SK-N-SH (cell line): Measurements from ENCODE around the gene ARL5B. TPM values are rescaled to one million over a fixed set of nuclear protein-coding genes. Genes with fewer than 3 reads are reported as not detected.

Experiments
- CTCF ChIA-PET: fragments of 300-600, 350-600 bp; formaldehyde crosslinking; extraction: SDS; loops from one replicate; lab custom pipeline; 2021; lab: Yijun Ruan, JAX
- POLR2A ChIA-PET: fragments of 350-600 bp; sonication (Branson Sonifier 250); formaldehyde crosslinking; extraction: SDS; loops from one replicate; lab custom pipeline; 2020; ENCODE audit warnings: antibody characterized with exemption, inconsistent platforms; lab: Yijun Ruan, JAX
- DNase-seq: peaks from one replicate; pipeline ENCODE4 v3.0.0; 2012
- H2AFZ ChIP-seq: fragments of 200-600 bp; sonication (generic); 2 replicates; pipeline ENCODE4 v1.8.1; 2016; ENCODE audit warnings: antibody characterized with exemption, mild to moderate bottlenecking, low read depth
- H3F3A ChIP-seq: fragments of 200-600 bp; sonication (generic); replicated peaks from 2 replicates; pipeline ENCODE3; 2016; ENCODE audit warnings: antibody characterized with exemption, mild to moderate bottlenecking; ENCODE audit not compliant: insufficient read depth
- H3K27ac ChIP-seq, 2 experiments: fragments of 200-500 bp in 1 of 2; fragments of 200-600 bp in 1 of 2; sonication (Bioruptor generic) in 1 of 2; sonication (generic), shearing (Covaris generic) in 1 of 2; 2 replicates each; pipeline versions ENCODE4 v1.5.1 to v1.6.1; 2014 to 2016; ENCODE audit warnings: low read depth in 2 of 2, inconsistent platforms in 1 of 2, low read length in 1 of 2, mild to moderate bottlenecking in 1 of 2, mixed read lengths in 1 of 2
- H3K27me3 ChIP-seq: fragments of 200-600 bp; sonication (generic), shearing (Covaris generic); 2 replicates; pipeline ENCODE4 v1.6.1; 2016; ENCODE audit warnings: mixed run types; ENCODE audit not compliant: insufficient read depth
- H3K36me3 ChIP-seq, 2 experiments: fragments of 200-500 bp in 1 of 2; fragments of 200-600 bp in 1 of 2; sonication (Bioruptor generic) in 1 of 2; sonication (generic) in 1 of 2; replicated peaks in 1 of 2; 2 replicates each; pipeline versions ENCODE3 to v1.5.1; 2014 to 2016; ENCODE audit warnings: low read length in 1 of 2, mild to moderate bottlenecking in 1 of 2; ENCODE audit not compliant: insufficient read depth in 2 of 2, control insufficient read depth in 1 of 2
- H3K4me1 ChIP-seq, 2 experiments: fragments of 200-500 bp in 1 of 2; fragments of 200-600 bp in 1 of 2; sonication (Bioruptor generic) in 1 of 2; sonication (generic), shearing (Covaris generic) in 1 of 2; 2 replicates each; pipeline versions ENCODE4 v1.5.1 to v1.6.1; 2014 to 2016; ENCODE audit warnings: low read depth in 1 of 2, low read length in 1 of 2, mixed run types in 1 of 2; ENCODE audit not compliant: insufficient read depth in 2 of 2, control insufficient read depth in 1 of 2
- H3K4me2 ChIP-seq: fragments of 200-600 bp; sonication (generic), shearing (Covaris generic); 2 replicates; pipeline ENCODE4 v1.6.1; 2017; ENCODE audit warnings: mixed run types
- H3K4me3 ChIP-seq, 2 experiments: fragments of 200-500 bp in 1 of 2; fragments of 200-600 bp in 1 of 2; sonication (Bioruptor generic) in 1 of 2; sonication (generic), shearing (Covaris generic) in 1 of 2; 2 replicates each; pipeline versions ENCODE4 v1.5.1 to v1.8.1; 2014 to 2016; ENCODE audit warnings: low read depth in 2 of 2, inconsistent platforms in 1 of 2, low read length in 1 of 2, mild to moderate bottlenecking in 1 of 2, mixed read lengths in 1 of 2, moderate library complexity in 1 of 2
- H3K79me2 ChIP-seq: fragments of 200-600 bp; sonication (generic); 2 replicates; pipeline ENCODE4 v1.8.1; 2017; ENCODE audit warnings: mild to moderate bottlenecking; ENCODE audit not compliant: insufficient read depth
- H3K9ac ChIP-seq: fragments of 200-600 bp; sonication (generic); 2 replicates; pipeline ENCODE4 v1.6.1; 2017; ENCODE audit warnings: mixed run types
- H3K9me2 ChIP-seq: fragments of 200-600 bp; sonication (generic); 2 replicates; pipeline ENCODE4 v1.6.1; 2017; ENCODE audit warnings: mixed run types
- H3K9me3 ChIP-seq: fragments of 200-600 bp; sonication (generic); 2 replicates; pipeline ENCODE4 v1.6.1; 2017; ENCODE audit warnings: mixed run types, mild to moderate bottlenecking, moderate library complexity
- H4K20me1 ChIP-seq: fragments of 200-600 bp; sonication (generic); 2 replicates; pipeline ENCODE4 v1.6.1; 2017; ENCODE audit warnings: mild to moderate bottlenecking, mixed run types; ENCODE audit not compliant: insufficient read depth
- CTCF ChIP-seq: fragments of 200-600 bp; sonication (generic); IDR thresholded peaks from 2 replicates; pipeline ENCODE4 v1.6.1; 2017; ENCODE audit warnings: antibody characterized with exemption, mild to moderate bottlenecking, moderate library complexity
- EP300 ChIP-seq, 2 experiments: IDR thresholded peaks; 2 replicates each; pipeline versions ENCODE4 v1.4.0 to v1.6.1; 2012; ENCODE audit warnings: borderline replicate concordance in 1 of 2, low read depth in 1 of 2, low read length in 1 of 2
- EZH2phosphoT487 ChIP-seq: fragments of 200-600 bp; sonication (generic); IDR thresholded peaks from 2 replicates; pipeline ENCODE4 v1.6.1; 2017; ENCODE audit warnings: low read depth, mixed run types, mild to moderate bottlenecking, antibody characterized with exemption, moderate library complexity, borderline replicate concordance
- FOXM1 ChIP-seq: IDR thresholded peaks from 2 replicates; pipeline ENCODE4 v1.4.0; 2012; ENCODE audit warnings: low read depth, mild to moderate bottlenecking
- GABPA ChIP-seq: IDR thresholded peaks from 2 replicates; pipeline ENCODE4 v1.4.0; 2012; ENCODE audit warnings: low read depth, mild to moderate bottlenecking
- GATA2 ChIP-seq: sonication (generic); formaldehyde crosslinking; IDR thresholded peaks from 2 replicates; pipeline ENCODE4 v1.5.0; 2020; ENCODE audit warnings: mild to moderate bottlenecking, missing genetic modification reagents
- IRF3 ChIP-seq: fragments of 150-350 bp; IDR thresholded peaks from 2 replicates; pipeline ENCODE4 v1.6.1; 2016; ENCODE audit warnings: mild to moderate bottlenecking, low read depth, low read length
- MAX ChIP-seq: IDR thresholded peaks from 2 replicates; pipeline ENCODE4 v1.4.0; 2012; ENCODE audit warnings: low read depth
- MEF2A ChIP-seq: IDR thresholded peaks from 2 replicates; pipeline ENCODE4 v1.4.0; 2012; ENCODE audit warnings: low read depth, borderline replicate concordance
- MXI1 ChIP-seq: IDR thresholded peaks from 2 replicates; pipeline ENCODE4 v1.6.1; 2012; ENCODE audit warnings: mild to moderate bottlenecking, low read depth, low read length, improper control_type of control experiment
- NFIC ChIP-seq: IDR thresholded peaks from 2 replicates; pipeline ENCODE4 v1.4.0; 2012; ENCODE audit warnings: borderline replicate concordance
- NRF1 ChIP-seq: IDR thresholded peaks from 2 replicates; pipeline ENCODE4 v1.6.1; 2012; ENCODE audit warnings: low read depth, mild to moderate bottlenecking, low read length
- PBX3 ChIP-seq: IDR thresholded peaks from 2 replicates; pipeline ENCODE4; 2012
- POLR2AphosphoS5 ChIP-seq: IDR thresholded peaks from 2 replicates; pipeline ENCODE4 v1.6.1; 2012; ENCODE audit warnings: low read depth, low read length
- RAD21 ChIP-seq: IDR thresholded peaks from 2 replicates; pipeline ENCODE4 v1.6.1; 2012; ENCODE audit warnings: mild to moderate bottlenecking, low read length
- RFX5 ChIP-seq: IDR thresholded peaks from 2 replicates; pipeline ENCODE4 v1.6.1; 2012; ENCODE audit warnings: mild to moderate bottlenecking, improper control_type of control experiment, low read length
- RXRA ChIP-seq: IDR thresholded peaks from 2 replicates; pipeline ENCODE4 v1.4.0; 2012; ENCODE audit warnings: low read depth, mild to moderate bottlenecking, borderline replicate concordance
- TCF12 ChIP-seq: IDR thresholded peaks from 2 replicates; pipeline ENCODE4 v1.4.0; 2012
- USF2 ChIP-seq: fragments of 150-350 bp; IDR thresholded peaks from 2 replicates; pipeline ENCODE4 v1.6.1; 2017; ENCODE audit warnings: antibody characterized with exemption, low read length, low read depth, borderline replicate concordance
- WGBS: methylation state at CpG from one replicate; pipeline ENCODE4 v1.1.6; 2017; ENCODE audit warnings: low lambda C conversion rate; 5-methylcytosine and 5-hydroxymethylcytosine counted together
- polyA plus RNA-seq, 3 experiments: library from polyadenylated mRNA; depleted of rRNA; stranded (reverse); fragments of >200 nt; gene quantifications; 2 replicates each; pipeline ENCODE4 v1.2.3, GENCODE V29; 2012

ARL5B gene
- polyA plus RNA-seq, 1 of the 3 experiments (the other 2 are of a cell fraction) = 4.9 TPM

GRCh38 chr10:18713077-18713476 lies 53.8 kb downstream of the ARL5B start (continued):
- no peak for TF ChIP-seq RXRA
- TF ChIP-seq MEF2A = no peak
- TF ChIP-seq POLR2AphosphoS5 = peak; percentile 62; the same call in 1 of the 2 replicates
- TF ChIP-seq RAD21 = no peak
- peak; percentile 84 for TF ChIP-seq TCF12
- TF ChIP-seq CTCF = no peak
- no peak for TF ChIP-seq MAX
- TF ChIP-seq FOXM1 = no peak

- Histone ChIP-seq H3K4me3 (no peak overlapping the region), H3K4me1 (peaks cover 0 to 3% of the 10 kb centered on the region in 2 experiments; a peak in 2 of 4 replicates), H4K20me1 (no peaks in the 10 kb centered on the region), H3F3A (no peaks in the 10 kb centered on the region), H3K79me2 (no peaks in the 10 kb centered on the region), H3K4me2 (no peak overlapping the region), H3K27ac (no peak overlapping the region), H2AFZ (no peak overlapping the region), H3K9me3 (no peaks in the 10 kb centered on the region), H3K27me3 (no peaks in the 10 kb centered on the region), H3K9me2 (no peaks in the 10 kb centered on the region), H3K9ac (no peak overlapping the region), H3K36me3 (no peaks in the 10 kb centered on the region)
- TF ChIP-seq EZH2phosphoT487 (no peak), NRF1 (no peak), FOXM1 (no peak), RFX5 (no peak), IRF3 (no peak), GATA2 (no peak), NFIC (no peak), RXRA (no peak)
- no peak for DNase-seq
- POLR2A ChIA-PET = no interaction called here
- CTCF ChIA-PET = no interaction called here
- 65% methylated on average over 1 of the region's 1 CpG for WGBS
Measured at GRCh38 chr10:18718991-18719390, 59.8 kb downstream of the ARL5B start.

- no peak overlapping the region for H3K9ac ChIP-seq
- H3K36me3 ChIP-seq = no peaks in the 10 kb centered on the region
- CTCF ChIA-PET = no interaction called here
- no peaks in the 10 kb centered on the region for H4K20me1 ChIP-seq
- H3K4me1 ChIP-seq = peaks cover 0 to 3% of the 10 kb centered on the region in 2 experiments; a peak in 2 of 4 replicates
- no peak overlapping the region for H3K4me3 ChIP-seq
- no peaks in the 10 kb centered on the region for H3K9me2 ChIP-seq
- WGBS = 67% methylated on average over 1 of the region's 1 CpG
- H3K79me2 ChIP-seq = no peaks in the 10 kb centered on the region
- H3K4me2 ChIP-seq = no peak overlapping the region
- H3K27me3 ChIP-seq = no peaks in the 10 kb centered on the region
- POLR2A ChIA-PET = no interaction called here
- H3F3A ChIP-seq = no peaks in the 10 kb centered on the region
- H3K27ac ChIP-seq = no peak overlapping the region
- H3K9me3 ChIP-seq = no peaks in the 10 kb centered on the region
- no peak for DNase-seq
- H2AFZ ChIP-seq = no peak overlapping the region
- TF ChIP-seq PBX3 (no peak), EP300 (IDR thresholded peaks at IDR 0.05; ENCODE audit: borderline replicate concordance in 1 of 2, low read depth in 1 of 2, low read length in 1 of 2) (no peak), USF2 (no peak), GABPA (no peak), MXI1 (no peak), GATA2 (no peak)
Measured at GRCh38 chr10:18719811-18720210, 60.6 kb downstream of the ARL5B start.
